Epithelial cell of proximal tubule (primary cell): ENCODE measurements around the gene FXR2. TPM values are rescaled to one million over a fixed set of nuclear protein-coding genes. Genes with fewer than 3 reads are reported as not detected.

ENCODE experiments used
- DNase-seq: peaks from one replicate; pipeline ENCODE4 v3.0.0-alpha.2; 2011; ENCODE audit warnings: low read depth
- H3K4me3 ChIP-seq: 2 replicates; pipeline ENCODE4 v1.5.1; 2011; ENCODE audit warnings: low read depth, mild to moderate bottlenecking, low read length
- CTCF ChIP-seq: conservative IDR thresholded peaks from 2 replicates; pipeline ENCODE4 v1.5.1; 2012; ENCODE audit warnings: low read depth, mild to moderate bottlenecking, low read length
- total RNA-seq: library from RNA; depleted of rRNA; stranded (reverse); fragments of >200 nt; gene quantifications from 2 replicates; pipeline ENCODE4 v1.2.3, GENCODE V29; 2015

The FXR2 gene
- total RNA-seq, 1 donor from 2014 or later = 49.9 TPM

GRCh38 chr17:7580604-7581575, 33.8 kb downstream of the FXR2 start:
- DNase-seq = no peak
- H3K4me3 ChIP-seq = no peak overlapping the region
- no peak for TF ChIP-seq CTCF

- no peak for DNase-seq
- no peak for TF ChIP-seq CTCF
- H3K4me3 ChIP-seq = peak overlapping the region; percentile 43
These were observed 34.7 kb downstream of the FXR2 start for GRCh38 chr17:7579834-7580603.

GRCh38 chr17:7579001-7579833, 35.5 kb downstream of the FXR2 start, which contains the start of gene CD68:
Gene CD68 (plus strand): TSS chr17:7579638. CDS start chr17:7579678, 40 bp downstream.
- H3K4me3 ChIP-seq = peak within 1 kb of the TSS; percentile 43
- DNase-seq = peak; percentile 88
- TF ChIP-seq CTCF = no peak

- H3K4me3 ChIP-seq = no peak overlapping the region
- TF ChIP-seq CTCF = no peak
- no peak for DNase-seq
These were observed 37.1 kb downstream of the FXR2 start for GRCh38 chr17:7577327-7578199.

GRCh38 chr17:7576432-7576937, 38.2 kb downstream of the FXR2 start:
- no peak overlapping the region for H3K4me3 ChIP-seq
- no peak for TF ChIP-seq CTCF
- DNase-seq = no peak
